SU-DHL-6 (cell line): Measurements from ENCODE around the gene ANO2.

Experiments used
- H2AFZ ChIP-seq: fragments of 200-600 bp; sonication (generic); 2 replicates; pipeline ENCODE4 v1.6.1; 2014; ENCODE audit warnings: low read depth, mild to moderate bottlenecking, moderate library complexity, mixed read lengths, antibody characterized with exemption, low read length; ENCODE audit not compliant: severe bottlenecking
- H3F3A ChIP-seq: fragments of 200-600 bp; shearing (Covaris generic); 2 replicates; pipeline ENCODE4 v1.6.0; 2016; ENCODE audit warnings: antibody characterized with exemption, mild to moderate bottlenecking; ENCODE audit not compliant: insufficient read depth
- H3K27ac ChIP-seq: fragments of 200-600 bp; sonication (generic); 2 replicates; pipeline ENCODE4 v1.5.1; 2016; ENCODE audit warnings: low read depth, mild to moderate bottlenecking, low read length, moderate library complexity, mixed read lengths
- H3K27me3 ChIP-seq: fragments of 200-600 bp; sonication (generic), shearing (Covaris generic); 2 replicates; pipeline ENCODE4 v1.6.0; 2014; ENCODE audit warnings: mild to moderate bottlenecking, low read length
- H3K36me3 ChIP-seq: fragments of 200-600 bp; sonication (generic); 2 replicates; pipeline ENCODE4 v1.6.1; 2014; ENCODE audit warnings: mild to moderate bottlenecking, low read length, mixed read lengths
- H3K4me2 ChIP-seq: fragments of 300-600, 200-600 bp; shearing (Covaris generic), sonication (generic); 2 replicates; pipeline ENCODE4 v1.6.0; 2014; ENCODE audit warnings: low read length, low read depth, mild to moderate bottlenecking; ENCODE audit not compliant: poor library complexity, severe bottlenecking
- H3K4me3 ChIP-seq: fragments of 200-600 bp; sonication (generic); 2 replicates; pipeline ENCODE4 v1.5.1; 2014; ENCODE audit warnings: antibody characterized with exemption, low read length, mild to moderate bottlenecking, mixed read lengths; ENCODE audit not compliant: insufficient read depth, poor library complexity, severe bottlenecking
- H3K79me2 ChIP-seq: fragments of 200-600 bp; sonication (generic); 2 replicates; pipeline ENCODE4 v1.6.1; 2014; ENCODE audit warnings: mild to moderate bottlenecking, low read length, moderate library complexity; ENCODE audit not compliant: insufficient read depth
- H3K9ac ChIP-seq: fragments of 200-600 bp; sonication (generic); 2 replicates; pipeline ENCODE4 v1.7.0; 2014; ENCODE audit warnings: mild to moderate bottlenecking, low read length
- H3K9me2 ChIP-seq: fragments of 200-600 bp; sonication (generic); replicated peaks from 2 replicates; pipeline ENCODE4 v1.6.1; 2014; ENCODE audit warnings: low read length; ENCODE audit not compliant: insufficient read depth
- H3K9me3 ChIP-seq: fragments of 200-600 bp; sonication (generic); 2 replicates; pipeline ENCODE4 v1.6.1; 2014; ENCODE audit warnings: low read length, mixed read lengths; ENCODE audit not compliant: insufficient read depth
- H4K20me1 ChIP-seq: fragments of 200-600 bp; sonication (generic); 2 replicates; pipeline ENCODE4 v1.6.1; 2014; ENCODE audit warnings: low read depth, mild to moderate bottlenecking, antibody characterized with exemption, low read length, moderate library complexity, mixed read lengths
- EZH2phosphoT487 ChIP-seq: fragments of 200-600 bp; sonication (generic), shearing (Covaris generic); conservative IDR thresholded peaks from 2 replicates; pipeline ENCODE4 v1.6.1; 2018; ENCODE audit warnings: mild to moderate bottlenecking, antibody characterized with exemption, low read length, moderate library complexity, mixed read lengths
- TF ChIP-seq, protein P1 (sequence below): fragments of 200-600 bp; sonication (generic); IDR thresholded peaks from one replicate; pipeline ENCODE4 v1.5.1; 2017; ENCODE audit warnings: antibody characterized with exemption, mild to moderate bottlenecking, low read length, moderate library complexity; ENCODE audit not compliant: insufficient read depth, poor library complexity, severe bottlenecking

Gene ANO2

DNA sequence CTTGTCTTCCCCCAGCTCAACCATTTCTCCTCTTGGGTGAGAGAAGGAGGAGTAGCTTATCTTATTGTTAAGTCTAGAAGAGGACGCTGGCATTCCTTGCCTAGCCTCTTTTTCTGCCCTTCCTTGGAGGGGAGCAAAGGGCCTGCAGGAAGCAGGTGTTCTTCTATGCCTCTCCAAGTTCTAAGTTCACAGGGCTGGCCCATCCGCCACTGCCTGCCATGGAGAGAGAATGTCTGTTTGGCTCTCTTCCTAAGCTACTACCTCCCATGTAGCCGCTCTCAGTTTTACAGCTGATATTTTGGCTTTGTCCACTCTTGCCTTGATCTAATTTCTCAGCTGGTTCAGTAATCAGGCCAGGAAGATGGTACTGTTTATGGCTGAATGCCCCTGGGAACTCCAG, 312.0 kb downstream of the ANO2 start:
- Histone ChIP-seq H3K9me3 (no peaks in the 10 kb centered on the region), H3K27ac (no peak overlapping the region), H3K36me3 (no peaks in the 10 kb centered on the region), H4K20me1 (no peaks in the 10 kb centered on the region), H3F3A (no peaks in the 10 kb centered on the region), H3K27me3 (no peaks in the 10 kb centered on the region), H3K9ac (no peak overlapping the region), H3K4me3 (no peak overlapping the region), H3K4me2 (no peak overlapping the region), H2AFZ (no peak overlapping the region), H3K9me2 (no peaks in the 10 kb centered on the region), H3K79me2 (no peaks in the 10 kb centered on the region)
- TF ChIP-seq EZH2phosphoT487, result no peak
- TF ChIP-seq, protein P1, sequence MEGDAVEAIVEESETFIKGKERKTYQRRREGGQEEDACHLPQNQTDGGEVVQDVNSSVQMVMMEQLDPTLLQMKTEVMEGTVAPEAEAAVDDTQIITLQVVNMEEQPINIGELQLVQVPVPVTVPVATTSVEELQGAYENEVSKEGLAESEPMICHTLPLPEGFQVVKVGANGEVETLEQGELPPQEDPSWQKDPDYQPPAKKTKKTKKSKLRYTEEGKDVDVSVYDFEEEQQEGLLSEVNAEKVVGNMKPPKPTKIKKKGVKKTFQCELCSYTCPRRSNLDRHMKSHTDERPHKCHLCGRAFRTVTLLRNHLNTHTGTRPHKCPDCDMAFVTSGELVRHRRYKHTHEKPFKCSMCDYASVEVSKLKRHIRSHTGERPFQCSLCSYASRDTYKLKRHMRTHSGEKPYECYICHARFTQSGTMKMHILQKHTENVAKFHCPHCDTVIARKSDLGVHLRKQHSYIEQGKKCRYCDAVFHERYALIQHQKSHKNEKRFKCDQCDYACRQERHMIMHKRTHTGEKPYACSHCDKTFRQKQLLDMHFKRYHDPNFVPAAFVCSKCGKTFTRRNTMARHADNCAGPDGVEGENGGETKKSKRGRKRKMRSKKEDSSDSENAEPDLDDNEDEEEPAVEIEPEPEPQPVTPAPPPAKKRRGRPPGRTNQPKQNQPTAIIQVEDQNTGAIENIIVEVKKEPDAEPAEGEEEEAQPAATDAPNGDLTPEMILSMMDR, result no peak

DNA sequence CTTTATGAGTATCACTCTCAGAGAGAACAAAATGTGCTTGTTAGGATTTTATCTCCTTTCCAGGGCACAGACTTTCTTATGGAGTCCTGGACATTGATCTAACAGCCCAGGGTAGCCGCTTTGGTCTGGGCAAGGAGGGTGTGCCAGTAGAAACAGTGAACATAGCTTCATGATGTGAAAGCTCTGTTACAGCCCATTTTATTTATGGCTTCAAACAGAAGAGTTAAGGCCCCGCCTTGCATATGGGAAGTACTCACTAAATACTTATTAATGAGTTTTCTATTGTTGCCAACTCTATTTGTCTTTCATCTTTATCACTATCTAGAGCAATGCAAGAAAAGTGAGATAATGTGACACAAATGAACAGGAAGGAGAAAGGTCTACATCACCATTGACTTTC, 312.6 kb downstream of the ANO2 start:
- H3K4me3 ChIP-seq, result no peak overlapping the region
- no peak for TF ChIP-seq EZH2phosphoT487
- TF ChIP-seq, protein P1, result no peak
- no peak overlapping the region for H3K9ac ChIP-seq
- no peaks in the 10 kb centered on the region for H3K27me3 ChIP-seq
- no peaks in the 10 kb centered on the region for H3K9me2 ChIP-seq
- no peaks in the 10 kb centered on the region for H4K20me1 ChIP-seq
- H3K27ac ChIP-seq, result no peak overlapping the region
- H2AFZ ChIP-seq, result no peak overlapping the region
- no peaks in the 10 kb centered on the region for H3K79me2 ChIP-seq
- H3K9me3 ChIP-seq, result no peaks in the 10 kb centered on the region
- H3F3A ChIP-seq, result no peaks in the 10 kb centered on the region
- H3K36me3 ChIP-seq, result no peaks in the 10 kb centered on the region
- H3K4me2 ChIP-seq, result no peak overlapping the region

- H4K20me1 ChIP-seq, result no peaks in the 10 kb centered on the region
- H3F3A ChIP-seq, result no peaks in the 10 kb centered on the region
- no peak overlapping the region for H3K9ac ChIP-seq
- no peaks in the 10 kb centered on the region for H3K27me3 ChIP-seq
- no peak overlapping the region for H3K27ac ChIP-seq
- H3K9me3 ChIP-seq, result no peaks in the 10 kb centered on the region
- no peaks in the 10 kb centered on the region for H3K79me2 ChIP-seq
- no peak overlapping the region for H3K4me2 ChIP-seq
- no peak overlapping the region for H2AFZ ChIP-seq
- H3K9me2 ChIP-seq, result no peaks in the 10 kb centered on the region
- TF ChIP-seq, protein P1, result no peak
- no peak for TF ChIP-seq EZH2phosphoT487
- H3K36me3 ChIP-seq, result no peaks in the 10 kb centered on the region
- no peak overlapping the region for H3K4me3 ChIP-seq
Measured at GRCh38 chr12:5631497-5631896, 313.6 kb downstream of the ANO2 start.
